ENCODE measurements around the gene ALDH16A1. TPM values are rescaled to one million over a fixed set of nuclear protein-coding genes. Genes with fewer than 3 reads are reported as not detected.

The ALDH16A1 gene
- total and polyA plus RNA-seq, 2 donors (not counting 1 experiment from before 2014, with no cell fraction given): 2.4 to 24.9 TPM

DNA sequence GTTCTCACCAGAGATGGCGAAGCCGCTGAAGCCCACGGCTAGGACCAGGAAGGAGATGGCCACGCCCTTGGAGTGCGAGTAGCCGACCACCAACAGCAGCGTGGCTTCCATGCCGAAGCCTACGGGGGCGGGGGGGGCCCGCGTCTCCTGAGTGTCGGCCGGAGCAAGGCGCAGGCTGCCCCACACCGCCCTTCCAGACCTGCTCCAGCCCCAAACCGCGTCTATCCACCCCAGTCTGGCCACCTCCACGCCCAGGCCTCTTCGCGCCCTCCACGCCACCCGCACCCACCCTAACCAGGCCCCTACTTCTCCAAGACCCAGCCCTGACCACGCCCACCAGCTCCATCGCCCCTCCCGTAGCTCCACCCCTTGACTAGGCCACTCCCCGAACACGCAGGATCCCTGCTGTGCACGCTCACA lies 21.7 kb upstream of the ALDH16A1 start:
- Histone ChIP-seq H3K9me3 (ENCODE audit: control insufficient read depth, insufficient read depth, low read depth, low read length) (no peaks in the 10 kb centered on the region), H3K4me1 (ENCODE audit: control insufficient read depth, extremely low read depth, insufficient read depth, low read length) (no peaks in the 10 kb centered on the region), H3K27ac (ENCODE audit: insufficient read depth, low read length) (no peak overlapping the region), H3K9ac (ENCODE audit: insufficient read depth, low read length) (no peak overlapping the region), H3K27me3 (ENCODE audit: control insufficient read depth, insufficient read depth, low read length) (peaks cover 80% of the 10 kb centered on the region), H3K36me3 (ENCODE audit: control insufficient read depth, insufficient read depth, low read length) (no peaks in the 10 kb centered on the region), H2AFZ (ENCODE audit: low read length) (no peak overlapping the region), H3K4me2 (ENCODE audit: extremely low read depth, insufficient read depth, low read length) (no peak overlapping the region), H4K20me1 (ENCODE audit: control insufficient read depth, extremely low read depth, insufficient read depth, low read length) (no peaks in the 10 kb centered on the region), H3K79me2 (ENCODE audit: control insufficient read depth, insufficient read depth, low read length) (no peaks in the 10 kb centered on the region), H3K4me3 (replicated peaks in 1 of 4; ENCODE audit: control extremely low read depth in 1 of 4, insufficient read depth in 1 of 4, low read depth in 3 of 4, low read length in 4 of 4) (no peak overlapping the region)
- TF ChIP-seq EZH2 (IDR thresholded peaks at IDR 0.05; ENCODE audit: low read length, missing control alignments): no peak
- TF ChIP-seq, protein P1, sequence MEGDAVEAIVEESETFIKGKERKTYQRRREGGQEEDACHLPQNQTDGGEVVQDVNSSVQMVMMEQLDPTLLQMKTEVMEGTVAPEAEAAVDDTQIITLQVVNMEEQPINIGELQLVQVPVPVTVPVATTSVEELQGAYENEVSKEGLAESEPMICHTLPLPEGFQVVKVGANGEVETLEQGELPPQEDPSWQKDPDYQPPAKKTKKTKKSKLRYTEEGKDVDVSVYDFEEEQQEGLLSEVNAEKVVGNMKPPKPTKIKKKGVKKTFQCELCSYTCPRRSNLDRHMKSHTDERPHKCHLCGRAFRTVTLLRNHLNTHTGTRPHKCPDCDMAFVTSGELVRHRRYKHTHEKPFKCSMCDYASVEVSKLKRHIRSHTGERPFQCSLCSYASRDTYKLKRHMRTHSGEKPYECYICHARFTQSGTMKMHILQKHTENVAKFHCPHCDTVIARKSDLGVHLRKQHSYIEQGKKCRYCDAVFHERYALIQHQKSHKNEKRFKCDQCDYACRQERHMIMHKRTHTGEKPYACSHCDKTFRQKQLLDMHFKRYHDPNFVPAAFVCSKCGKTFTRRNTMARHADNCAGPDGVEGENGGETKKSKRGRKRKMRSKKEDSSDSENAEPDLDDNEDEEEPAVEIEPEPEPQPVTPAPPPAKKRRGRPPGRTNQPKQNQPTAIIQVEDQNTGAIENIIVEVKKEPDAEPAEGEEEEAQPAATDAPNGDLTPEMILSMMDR (conservative IDR thresholded peaks at IDR 0.05 in 1 of 2, IDR thresholded peaks at IDR 0.05 in 1 of 2; ENCODE audit: low read depth in 1 of 2, low read length in 2 of 2): no peak
- DNase-seq (ENCODE audit: low read depth in 2 of 2): no peak

DNA sequence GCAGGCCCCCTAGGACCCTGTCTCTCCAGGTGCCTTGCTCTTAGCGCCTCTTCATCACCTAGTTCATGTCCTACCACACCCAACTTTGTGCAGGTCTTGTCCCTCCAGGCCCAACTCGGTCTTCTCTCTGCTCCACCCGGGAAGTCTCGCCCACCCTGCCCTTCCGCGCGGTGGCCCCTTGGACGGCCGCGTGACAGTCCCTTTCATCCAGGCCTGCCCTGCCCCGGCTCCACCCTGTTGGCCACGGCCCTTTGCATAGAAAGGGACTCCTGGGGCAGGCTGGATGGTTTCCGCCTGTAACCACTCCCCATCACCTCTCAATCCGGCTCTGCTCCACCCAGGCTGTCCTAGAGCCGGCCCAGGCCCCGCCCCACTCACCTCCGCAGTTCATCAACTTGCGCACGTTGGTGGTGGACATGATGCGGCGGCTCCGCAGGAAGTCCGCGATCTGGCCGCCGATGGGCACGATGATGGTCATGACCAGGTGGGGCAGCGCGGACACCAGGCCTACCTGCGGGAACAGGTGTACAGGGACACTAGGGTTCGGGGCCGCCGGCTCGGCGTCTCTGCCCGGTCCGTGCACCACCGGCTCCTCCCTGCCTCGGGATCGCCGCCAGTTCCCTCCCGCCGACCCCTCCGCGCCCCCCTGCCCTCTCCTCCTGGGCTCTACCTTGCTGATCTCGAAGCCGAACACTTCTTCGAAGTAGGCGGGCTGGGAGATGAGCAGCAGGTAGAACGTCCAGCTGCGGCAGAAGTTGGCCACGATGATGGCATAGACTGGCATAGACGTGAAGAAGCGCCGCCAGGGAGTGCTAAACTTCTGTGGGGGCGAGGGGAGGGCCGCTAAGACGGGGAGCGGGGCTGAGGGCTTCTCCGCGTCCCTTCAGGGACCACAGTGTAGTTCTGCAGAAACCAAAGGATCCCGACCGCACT lies 20.6 kb upstream of the ALDH16A1 start:
- H3K79me2 ChIP-seq (ENCODE audit: control insufficient read depth, insufficient read depth, low read length): no peaks in the 10 kb centered on the region
- no peaks in the 10 kb centered on the region for H3K4me1 ChIP-seq (ENCODE audit: control insufficient read depth, extremely low read depth, insufficient read depth, low read length)
- H2AFZ ChIP-seq (ENCODE audit: low read length): no peak overlapping the region
- peaks cover 74% of the 10 kb centered on the region for H3K27me3 ChIP-seq (ENCODE audit: control insufficient read depth, insufficient read depth, low read length)
- no peaks in the 10 kb centered on the region for H4K20me1 ChIP-seq (ENCODE audit: control insufficient read depth, extremely low read depth, insufficient read depth, low read length)
- no peak for DNase-seq (ENCODE audit: low read depth in 2 of 2)
- no peak overlapping the region for H3K4me2 ChIP-seq (ENCODE audit: extremely low read depth, insufficient read depth, low read length)
- no peak overlapping the region for H3K27ac ChIP-seq (ENCODE audit: insufficient read depth, low read length)
- H3K36me3 ChIP-seq (ENCODE audit: control insufficient read depth, insufficient read depth, low read length): no peaks in the 10 kb centered on the region
- no peak overlapping the region for H3K4me3 ChIP-seq (replicated peaks in 1 of 4; ENCODE audit: control extremely low read depth in 1 of 4, insufficient read depth in 1 of 4, low read depth in 3 of 4, low read length in 4 of 4)
- TF ChIP-seq, protein P1 (conservative IDR thresholded peaks at IDR 0.05 in 1 of 2, IDR thresholded peaks at IDR 0.05 in 1 of 2; ENCODE audit: low read depth in 1 of 2, low read length in 2 of 2): no peak
- TF ChIP-seq EZH2 (IDR thresholded peaks at IDR 0.05; ENCODE audit: low read length, missing control alignments): no peak
- no peak overlapping the region for H3K9ac ChIP-seq (ENCODE audit: insufficient read depth, low read length)
- no peaks in the 10 kb centered on the region for H3K9me3 ChIP-seq (ENCODE audit: control insufficient read depth, insufficient read depth, low read depth, low read length)

DNA sequence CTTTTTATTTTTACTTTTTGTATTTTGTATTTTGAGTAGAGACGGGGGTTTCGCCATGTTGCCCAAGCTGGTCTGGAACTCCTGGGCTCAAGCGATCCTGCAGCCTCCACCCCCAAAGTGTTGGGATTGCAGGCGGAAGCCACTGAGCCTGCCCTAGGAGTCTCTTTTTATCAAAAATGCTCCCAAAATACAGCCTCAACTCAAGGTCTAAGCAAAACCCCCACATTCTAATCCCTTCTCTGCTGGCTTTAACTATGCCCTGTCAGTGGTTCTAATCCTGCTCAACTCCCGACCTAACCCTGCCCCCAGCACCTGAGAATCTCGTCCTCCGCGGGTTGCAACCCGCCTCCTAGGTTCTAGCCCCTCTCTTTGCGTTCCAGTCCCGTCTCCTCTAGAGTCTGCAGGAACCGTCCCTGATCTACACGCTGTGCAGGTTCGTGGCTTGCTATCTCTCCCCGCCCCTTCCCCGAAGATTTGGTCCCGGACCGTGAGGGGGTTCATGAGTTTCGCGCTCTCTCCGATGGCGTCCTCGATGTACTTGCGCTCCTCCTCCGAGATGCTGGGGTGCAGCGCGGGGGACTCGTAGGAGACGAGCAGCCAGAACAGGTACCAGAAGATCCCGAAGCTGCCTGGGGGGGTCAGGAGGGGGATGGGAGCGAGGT lies 19.7 kb upstream of the ALDH16A1 start:
- H4K20me1 ChIP-seq (ENCODE audit: control insufficient read depth, extremely low read depth, insufficient read depth, low read length): no peaks in the 10 kb centered on the region
- H3K9me3 ChIP-seq (ENCODE audit: control insufficient read depth, insufficient read depth, low read depth, low read length): no peaks in the 10 kb centered on the region
- H3K4me2 ChIP-seq (ENCODE audit: extremely low read depth, insufficient read depth, low read length): no peak overlapping the region
- no peak for DNase-seq (ENCODE audit: low read depth in 2 of 2)
- no peaks in the 10 kb centered on the region for H3K4me1 ChIP-seq (ENCODE audit: control insufficient read depth, extremely low read depth, insufficient read depth, low read length)
- H3K27ac ChIP-seq (ENCODE audit: insufficient read depth, low read length): no peak overlapping the region
- H3K9ac ChIP-seq (ENCODE audit: insufficient read depth, low read length): no peak overlapping the region
- H3K79me2 ChIP-seq (ENCODE audit: control insufficient read depth, insufficient read depth, low read length): no peaks in the 10 kb centered on the region
- no peaks in the 10 kb centered on the region for H3K36me3 ChIP-seq (ENCODE audit: control insufficient read depth, insufficient read depth, low read length)
- no peak overlapping the region for H3K4me3 ChIP-seq (replicated peaks in 1 of 4; ENCODE audit: control extremely low read depth in 1 of 4, insufficient read depth in 1 of 4, low read depth in 3 of 4, low read length in 4 of 4)
- H3K27me3 ChIP-seq (ENCODE audit: control insufficient read depth, insufficient read depth, low read length): peaks cover 77% of the 10 kb centered on the region
- no peak overlapping the region for H2AFZ ChIP-seq (ENCODE audit: low read length)
- TF ChIP-seq EZH2 (IDR thresholded peaks at IDR 0.05; ENCODE audit: low read length, missing control alignments): peak; percentile 79
- TF ChIP-seq, protein P1 (conservative IDR thresholded peaks at IDR 0.05 in 1 of 2, IDR thresholded peaks at IDR 0.05 in 1 of 2; ENCODE audit: low read depth in 1 of 2, low read length in 2 of 2): no peak
